HG02798 (cell line): ENCODE data around the gene RASGRP1.
A peak's percentile ranks its signal among the peaks of the same experiment; 100 is the strongest.

Experiments used
- ATAC-seq: cut with Tn5 transposase; IDR thresholded peaks from one replicate; pipeline ENCODE4 v1.9.1; 2021; ENCODE audit warnings: mild to moderate bottlenecking; ENCODE audit not compliant: unreplicated experiment, poor library complexity

RASGRP1 gene

DNA sequence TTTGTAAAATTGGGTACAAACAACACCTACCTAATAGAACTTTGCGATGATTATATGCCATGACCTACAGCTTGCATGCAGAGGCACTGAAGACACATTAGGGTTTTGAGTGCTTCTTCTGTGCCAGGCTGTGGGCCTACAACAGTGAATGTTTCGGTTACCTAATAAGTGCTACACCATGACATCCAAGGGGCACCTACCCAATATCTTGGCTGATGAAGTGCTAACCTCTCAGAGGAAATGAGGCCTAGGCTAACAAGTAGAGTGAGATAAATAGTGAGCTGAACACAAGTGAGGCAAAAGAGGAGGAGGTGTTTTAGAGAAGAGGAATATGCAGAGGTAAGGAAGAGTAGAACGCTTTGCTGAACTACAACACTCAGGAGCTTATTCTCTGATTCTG is 12.2 kb upstream of the RASGRP1 start:
- ATAC-seq: no peak

DNA sequence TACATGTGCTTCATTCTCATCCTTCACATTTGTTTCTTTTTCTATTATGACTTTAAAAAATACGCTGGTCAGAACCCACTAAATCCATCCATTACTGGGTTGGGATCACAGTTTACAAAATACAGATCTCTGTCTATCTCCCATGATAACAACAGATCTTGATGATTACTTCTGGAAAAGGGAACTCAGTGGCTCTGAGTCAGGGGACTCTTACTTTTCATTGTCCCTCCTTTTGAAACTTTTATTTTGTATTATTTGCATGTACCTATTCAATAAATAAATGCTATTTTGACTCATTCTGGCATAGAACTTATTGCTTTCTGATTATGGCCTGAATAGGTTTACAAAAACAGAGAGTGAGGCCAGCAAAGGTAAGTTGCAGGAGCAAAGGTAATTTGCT is 11.6 kb upstream of the RASGRP1 start:
- no peak for ATAC-seq

DNA sequence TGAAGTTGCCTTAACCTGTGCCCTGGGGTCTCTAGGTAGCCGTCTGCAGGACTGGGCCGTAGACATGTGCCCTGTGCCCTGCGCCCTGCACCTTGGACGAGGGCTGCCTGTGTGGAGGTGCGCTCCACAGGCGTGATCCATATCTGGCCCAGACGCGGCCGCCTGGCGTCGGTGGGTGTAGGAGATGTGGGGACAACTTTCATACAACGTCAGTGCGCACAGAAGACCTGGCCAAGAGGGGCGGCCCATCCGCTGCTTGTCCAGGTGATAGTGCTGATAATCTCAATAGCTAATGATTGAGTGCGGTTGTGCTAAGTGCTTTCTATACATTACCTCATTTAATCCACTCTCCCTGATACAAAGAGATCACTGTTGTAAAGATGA is 665 bp upstream of the RASGRP1 start:
- no peak for ATAC-seq

DNA sequence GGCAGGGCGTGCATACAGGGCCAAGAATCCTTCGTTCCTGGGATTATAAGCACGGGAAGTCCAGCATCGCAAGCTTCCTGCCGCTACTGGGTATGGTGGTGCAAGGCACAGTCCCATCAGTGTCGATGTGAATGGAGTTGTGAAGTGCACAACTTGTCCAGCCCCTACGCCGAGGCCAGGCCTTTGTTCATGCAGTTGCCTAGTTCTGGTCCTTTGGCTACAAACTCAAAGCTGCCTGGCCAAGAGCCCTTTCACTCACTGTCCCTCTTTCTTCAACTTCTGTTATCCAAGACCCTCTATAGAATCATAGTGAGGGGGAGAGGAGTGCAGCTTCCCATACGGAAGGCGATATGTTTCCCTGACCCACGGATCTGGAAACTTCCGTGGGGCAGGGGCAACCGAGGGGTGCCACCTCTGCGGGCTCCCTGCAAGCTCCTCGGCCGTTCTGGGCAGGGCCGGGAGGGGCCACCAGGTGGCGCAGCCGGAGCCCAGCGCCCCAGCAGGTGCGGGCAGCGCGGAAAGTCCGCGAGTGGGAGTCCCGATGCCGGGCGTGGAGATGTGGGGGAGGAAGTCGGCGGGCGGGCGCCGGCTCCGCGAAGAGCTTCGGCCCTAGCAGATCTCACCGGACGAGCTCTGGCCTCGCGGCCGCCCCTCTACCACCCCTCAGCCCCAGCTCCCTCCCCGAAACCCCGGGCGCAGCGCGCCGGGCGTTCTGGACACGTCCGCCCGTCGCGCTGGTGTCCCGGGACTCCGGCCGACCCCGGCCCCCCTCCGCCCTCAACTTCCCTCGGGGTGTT is 693 bp downstream of the RASGRP1 start:
- peak; percentile 74 for ATAC-seq

DNA sequence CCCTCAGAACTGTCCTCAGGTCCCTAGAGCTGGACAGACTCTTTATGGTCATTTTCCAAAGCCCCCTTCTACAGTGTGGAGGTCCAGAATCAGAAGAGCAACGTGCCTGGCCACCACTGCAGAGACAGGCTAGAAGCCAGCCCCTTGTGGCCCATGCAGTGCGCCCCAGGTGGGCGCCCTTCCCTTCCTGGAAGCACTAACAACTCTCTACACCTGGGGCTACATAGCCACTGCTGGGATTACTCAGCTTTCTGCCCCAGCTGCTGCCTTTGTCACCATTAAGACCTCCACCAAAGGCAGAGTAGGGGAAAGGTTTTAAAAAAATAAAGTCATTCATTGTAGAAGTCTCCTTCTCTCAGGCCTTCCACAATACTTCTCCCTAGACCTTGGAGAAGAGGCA is 2.3 kb downstream of the RASGRP1 start:
- ATAC-seq: peak; percentile 13

DNA sequence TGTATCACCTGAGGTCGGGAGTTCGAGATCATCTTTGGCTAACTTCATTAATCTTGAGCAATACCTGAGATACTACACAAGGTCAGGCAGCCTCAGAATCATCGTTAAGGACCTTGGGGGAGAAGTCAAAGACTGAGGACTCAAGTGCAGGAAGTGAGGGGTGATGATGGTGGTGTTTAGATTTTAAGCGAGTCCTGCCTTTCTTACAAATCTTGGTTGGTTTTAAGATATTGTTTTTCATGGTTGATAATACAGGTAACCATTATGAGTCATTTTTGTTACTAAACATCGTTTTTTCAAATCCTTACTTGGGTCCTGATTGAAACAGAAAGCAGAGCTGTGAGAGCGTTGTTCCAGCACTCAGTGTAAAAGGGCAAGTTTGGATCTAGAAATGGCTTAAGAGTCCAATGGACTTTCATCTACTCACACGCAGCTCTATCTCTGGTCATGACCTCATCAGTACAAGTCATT is 4.1 kb downstream of the RASGRP1 start:
- peak; percentile 20 for ATAC-seq

DNA sequence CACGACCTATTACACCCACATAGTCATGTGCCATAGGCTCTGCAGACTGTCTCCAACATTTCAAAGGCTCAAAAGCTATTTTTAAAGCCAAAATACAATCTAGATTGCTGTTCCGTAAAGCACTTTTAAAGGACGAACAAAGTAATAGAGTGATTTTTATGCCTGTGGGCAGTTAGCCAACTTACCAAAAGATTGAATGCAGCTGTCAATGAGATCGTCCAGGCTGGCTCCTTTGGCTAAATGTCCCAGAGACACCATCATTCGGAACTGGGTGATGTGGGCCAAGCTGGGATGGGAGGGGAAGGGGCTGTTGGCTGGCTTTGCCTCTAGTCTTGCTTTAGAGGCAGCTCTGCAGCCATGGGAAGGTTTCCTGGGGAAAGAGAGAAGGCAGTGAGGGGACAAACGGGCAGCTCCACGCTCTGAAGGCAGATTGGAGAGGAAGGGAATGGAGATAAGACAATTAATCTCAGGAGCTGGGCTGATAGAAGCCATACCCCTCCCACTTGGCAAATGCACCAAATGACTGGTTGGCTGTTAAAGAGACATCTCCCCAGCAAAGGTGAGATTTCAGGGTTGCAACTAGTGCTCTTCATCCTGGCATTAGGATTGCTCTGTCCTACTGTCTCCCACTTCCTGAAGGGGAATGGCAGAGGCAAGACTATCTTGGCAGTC is 4.8 kb downstream of the RASGRP1 start:
- ATAC-seq: no peak

DNA sequence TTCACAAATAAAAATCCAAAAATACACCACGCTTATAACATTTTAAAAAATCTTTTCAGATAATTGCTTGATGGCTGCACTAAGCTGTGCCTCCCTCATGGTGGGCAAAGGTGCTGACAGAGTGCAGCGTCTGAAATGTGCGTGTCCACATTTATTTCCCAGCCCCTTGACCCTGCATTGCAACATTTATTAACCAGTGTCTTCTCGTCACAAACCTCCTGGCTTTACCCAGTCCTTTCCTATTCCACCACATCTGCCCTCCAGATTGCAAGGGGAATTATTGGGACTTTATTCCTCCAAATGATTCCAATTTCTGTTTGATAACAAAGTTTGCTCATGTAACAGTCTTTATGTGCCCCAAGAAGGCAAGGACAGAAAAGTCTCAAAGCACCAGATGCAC is 5.5 kb downstream of the RASGRP1 start:
- ATAC-seq: no peak

DNA sequence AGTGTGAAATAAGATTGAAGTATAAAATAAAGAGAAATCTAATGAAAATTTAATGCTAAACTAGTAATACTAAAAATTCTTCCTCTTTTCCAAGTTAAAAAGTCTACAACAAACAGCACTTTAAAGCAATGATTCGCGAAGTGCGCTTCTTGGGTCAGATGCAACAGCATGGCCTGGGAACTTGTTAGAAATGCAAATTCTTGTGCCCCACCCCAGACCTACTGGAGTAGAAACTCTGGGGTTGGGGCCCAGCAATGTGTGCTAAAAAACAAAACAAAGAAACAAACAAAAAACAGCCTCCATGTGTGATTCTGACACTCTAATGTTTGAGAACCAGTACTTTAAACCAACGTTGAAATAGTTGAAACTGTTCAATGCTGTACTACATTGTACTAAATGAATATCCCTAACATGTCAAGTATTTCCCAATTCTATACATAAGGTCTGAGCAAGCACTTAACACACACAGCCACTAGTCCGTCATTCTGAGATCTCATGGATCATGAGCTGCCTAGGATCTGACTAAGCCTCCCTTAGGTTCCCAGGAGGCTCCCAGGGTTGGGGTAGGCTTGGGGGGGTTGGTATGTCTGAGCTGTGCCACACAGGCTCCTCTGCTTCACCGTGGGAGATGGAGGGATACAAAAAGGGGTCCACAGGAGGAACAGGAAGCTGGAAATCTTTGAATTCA is 6.1 kb downstream of the RASGRP1 start:
- no peak for ATAC-seq

DNA sequence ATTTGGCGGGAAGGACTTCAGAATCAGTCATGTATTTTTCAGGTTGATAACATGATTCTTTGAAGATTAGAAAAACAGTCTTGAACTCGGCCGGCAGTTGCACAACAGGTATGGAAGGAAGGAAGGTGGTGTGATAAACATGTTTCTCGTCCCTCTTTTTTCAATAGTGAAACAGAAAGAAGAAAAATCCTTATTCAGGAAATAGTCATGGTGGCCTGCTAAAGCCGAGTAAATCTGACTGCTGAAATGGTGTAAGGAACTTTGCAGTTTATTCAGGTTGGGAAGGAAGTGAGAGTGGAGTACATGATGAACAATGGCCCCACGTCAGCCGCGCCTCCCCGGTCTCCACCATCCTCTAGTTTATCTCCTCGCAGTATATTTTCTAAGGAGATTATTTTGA is 6.7 kb downstream of the RASGRP1 start:
- ATAC-seq: no peak

DNA sequence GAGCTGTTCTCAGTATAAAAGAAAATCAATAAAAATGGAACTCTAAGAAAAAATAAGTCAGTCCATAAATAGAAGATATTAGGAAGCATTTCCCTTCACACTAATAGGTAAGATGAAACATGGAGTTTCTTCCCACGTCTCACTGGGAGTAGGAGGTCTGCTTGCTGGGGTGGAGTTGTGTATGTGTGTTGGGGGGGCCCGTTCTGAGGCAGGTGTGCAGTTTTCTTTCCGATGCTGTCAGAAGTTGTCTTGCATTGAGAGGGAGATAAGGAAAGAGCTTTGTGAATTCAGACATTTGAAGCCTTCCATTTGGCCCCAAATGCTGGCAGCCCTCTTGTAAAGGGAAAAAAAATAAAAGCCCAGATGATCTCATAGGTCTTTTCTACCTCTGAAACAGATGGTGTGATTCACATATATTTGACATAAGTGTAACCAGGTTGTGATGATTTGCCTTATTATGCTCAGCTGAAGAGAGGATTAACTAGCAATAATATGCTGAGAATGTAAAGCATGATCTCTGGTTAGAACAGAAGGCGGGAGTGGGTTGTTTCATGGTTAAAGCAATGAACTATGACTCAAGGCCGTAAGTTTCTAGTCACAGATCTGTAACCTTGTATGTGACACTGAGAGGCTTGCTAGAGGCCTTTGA is 8.8 kb downstream of the RASGRP1 start:
- peak; percentile 33 for ATAC-seq

DNA sequence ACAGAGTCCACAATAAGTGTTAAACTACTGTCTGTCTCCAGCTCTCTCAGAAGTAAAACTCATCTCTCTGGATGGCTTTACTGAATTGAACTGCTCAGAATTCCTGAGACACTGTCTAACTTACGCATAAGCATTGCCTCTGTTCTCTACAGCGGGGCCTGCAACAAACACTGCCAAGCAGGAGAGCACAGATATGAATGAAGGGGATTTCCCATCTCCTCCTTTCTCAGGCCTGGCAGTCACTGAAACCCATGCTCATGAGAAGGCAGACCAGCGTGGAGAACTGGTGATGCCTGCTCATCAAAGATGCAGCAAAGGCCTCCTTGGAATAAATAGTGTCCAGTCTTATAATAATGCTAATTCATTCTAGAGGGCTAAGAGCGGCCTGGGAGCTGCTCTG is 10.3 kb downstream of the RASGRP1 start:
- peak; percentile 81 for ATAC-seq

DNA sequence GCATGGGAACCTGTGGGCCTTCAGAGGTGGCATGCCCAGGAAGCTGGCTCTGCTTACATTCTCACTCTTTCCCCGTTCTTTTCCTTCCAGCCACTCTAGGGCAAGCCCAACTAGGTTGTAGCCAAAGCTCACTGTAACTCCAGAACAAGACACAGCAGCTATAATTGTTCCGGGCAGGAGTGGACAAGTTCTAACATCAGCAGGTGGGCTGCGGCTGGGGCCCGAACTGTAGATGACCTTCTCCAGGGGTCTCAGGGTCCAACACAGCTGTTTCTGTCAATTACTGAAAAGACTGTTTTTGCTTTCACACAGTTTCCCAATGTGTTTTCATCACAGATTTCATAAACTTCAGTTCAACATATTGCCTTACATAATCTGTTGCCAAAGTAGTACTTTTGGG is 11.5 kb downstream of the RASGRP1 start:
- ATAC-seq: no peak

DNA sequence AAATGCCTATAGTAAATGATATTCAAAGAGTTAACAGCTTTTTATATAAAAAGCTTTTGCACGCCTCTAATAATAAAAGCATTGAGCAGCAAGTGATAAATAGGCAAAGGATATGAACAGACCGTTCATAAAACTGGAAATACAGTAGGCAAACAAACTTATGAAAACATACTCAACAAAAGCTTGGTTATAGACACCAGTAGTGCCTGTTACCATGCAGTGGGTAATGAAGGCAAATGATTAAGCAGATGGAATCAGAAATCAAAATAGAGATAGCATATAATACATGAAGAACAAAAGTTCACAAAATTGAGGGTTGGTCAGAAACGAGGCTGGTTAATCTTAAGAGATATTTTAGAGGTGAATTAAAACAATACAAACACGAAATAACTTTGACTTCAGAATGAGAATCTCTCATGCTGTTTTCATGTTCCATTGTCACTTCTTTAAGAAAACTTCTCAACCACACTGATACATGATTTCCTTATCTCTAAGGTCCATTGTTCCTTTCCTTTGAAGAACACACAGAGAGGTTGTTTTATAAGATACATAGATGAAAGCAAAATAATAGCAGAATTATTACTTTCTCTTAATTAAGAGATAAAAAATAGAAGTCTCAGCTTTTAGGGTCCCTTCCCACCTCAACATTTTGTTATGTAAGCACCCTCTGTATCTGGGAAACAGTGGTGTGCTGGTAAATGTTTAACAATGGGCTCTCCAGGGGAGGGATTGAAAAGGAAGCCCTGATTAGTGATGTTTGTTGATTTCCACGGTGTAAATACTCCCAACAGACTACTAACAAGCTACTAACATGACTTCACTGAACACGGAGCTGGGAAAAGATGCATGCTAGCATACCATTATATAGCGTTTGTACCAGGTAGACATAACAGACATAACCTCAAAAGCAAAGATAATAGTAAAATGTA is 12.6 kb downstream of the RASGRP1 start:
- ATAC-seq: no peak

DNA sequence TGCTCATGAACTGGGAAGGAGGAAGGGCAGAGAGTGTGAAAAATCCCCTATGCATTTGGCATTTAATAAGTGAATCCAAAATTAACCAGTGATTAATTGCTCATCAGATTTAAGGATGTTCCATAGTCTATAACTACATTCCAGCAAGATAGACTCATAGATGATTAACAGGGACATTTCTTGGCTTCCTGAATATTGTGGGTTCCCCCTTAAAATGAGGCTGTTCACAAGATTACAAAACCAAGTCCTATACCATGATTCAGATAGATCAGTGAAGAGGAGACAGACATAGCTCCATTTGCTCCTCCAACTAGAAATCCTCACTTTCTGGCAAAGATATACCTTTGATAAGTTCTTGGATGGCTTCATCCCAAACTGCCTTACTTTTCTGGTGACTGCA is 15.4 kb downstream of the RASGRP1 start:
- no peak for ATAC-seq

DNA sequence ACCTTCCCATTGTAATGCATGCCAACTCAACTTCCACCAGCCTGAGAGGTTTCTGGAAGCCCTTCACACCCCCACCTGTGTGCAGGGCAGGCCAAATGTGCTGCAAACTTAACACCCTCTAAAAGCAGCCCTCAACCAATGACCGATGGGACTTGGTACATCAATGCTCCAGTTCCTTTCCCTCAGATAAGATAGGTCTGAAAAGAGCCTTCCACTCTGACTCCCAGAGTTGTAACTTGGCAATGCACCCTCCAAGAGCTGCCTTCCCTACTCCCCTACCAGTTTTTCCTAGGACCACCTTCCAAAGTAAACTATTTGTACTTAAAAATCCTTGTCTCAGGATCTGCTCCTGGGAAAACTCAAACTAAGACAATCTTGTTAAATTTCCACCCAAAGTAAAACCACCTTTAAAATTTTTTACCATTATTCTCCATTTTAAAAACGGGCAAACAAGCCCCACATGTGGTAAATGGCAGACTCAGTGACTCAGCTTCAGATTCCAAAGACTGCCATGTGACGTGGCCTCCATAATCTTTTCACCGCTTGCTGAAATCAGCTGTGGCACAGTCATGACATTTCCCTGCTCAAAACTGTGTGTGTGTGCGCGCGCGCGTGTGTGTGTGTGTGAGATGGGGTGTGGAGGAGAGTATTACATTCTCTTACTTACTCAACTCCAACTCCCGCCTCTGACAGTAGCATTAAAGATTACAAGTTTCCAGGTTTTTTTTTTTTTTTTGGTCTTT is 17.2 kb downstream of the RASGRP1 start:
- ATAC-seq: no peak

DNA sequence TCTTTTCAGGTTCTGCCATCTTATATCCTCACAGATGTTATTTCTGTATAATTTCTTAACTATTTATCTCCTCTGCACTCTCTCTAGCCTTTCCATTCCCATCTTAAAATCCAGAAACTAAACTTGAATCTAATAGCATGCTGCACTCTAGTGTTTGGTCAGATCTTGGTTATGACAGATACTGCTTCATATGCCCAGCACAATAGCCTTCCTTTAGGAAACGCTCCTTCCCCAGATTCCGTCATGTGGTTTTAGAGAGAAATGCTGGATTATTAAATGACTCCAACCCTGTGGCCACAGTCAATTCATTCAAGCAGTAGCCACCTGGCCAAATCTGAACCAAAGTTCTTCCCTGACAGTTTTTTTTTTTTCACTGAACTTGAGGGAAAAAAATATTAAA is 19.4 kb downstream of the RASGRP1 start:
- no peak for ATAC-seq

DNA sequence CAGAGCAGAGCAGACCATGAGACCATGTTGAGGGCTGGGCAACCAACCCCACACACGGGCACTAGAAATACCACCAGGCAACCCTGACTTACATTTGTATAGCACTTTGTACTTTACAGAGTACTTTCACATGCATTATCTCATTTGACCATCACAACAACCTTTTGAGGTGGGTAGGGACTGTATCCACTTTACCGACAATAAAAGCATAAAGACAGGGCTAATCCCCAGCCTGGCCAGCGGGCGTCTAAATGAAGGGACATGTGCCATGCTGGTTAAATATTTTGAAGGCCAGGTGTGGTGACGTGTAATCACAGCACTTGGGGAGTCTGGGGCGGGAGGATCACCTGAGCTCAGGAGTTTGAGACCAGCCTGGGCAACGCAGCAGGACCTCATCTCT is 23.6 kb downstream of the RASGRP1 start:
- no peak for ATAC-seq

DNA sequence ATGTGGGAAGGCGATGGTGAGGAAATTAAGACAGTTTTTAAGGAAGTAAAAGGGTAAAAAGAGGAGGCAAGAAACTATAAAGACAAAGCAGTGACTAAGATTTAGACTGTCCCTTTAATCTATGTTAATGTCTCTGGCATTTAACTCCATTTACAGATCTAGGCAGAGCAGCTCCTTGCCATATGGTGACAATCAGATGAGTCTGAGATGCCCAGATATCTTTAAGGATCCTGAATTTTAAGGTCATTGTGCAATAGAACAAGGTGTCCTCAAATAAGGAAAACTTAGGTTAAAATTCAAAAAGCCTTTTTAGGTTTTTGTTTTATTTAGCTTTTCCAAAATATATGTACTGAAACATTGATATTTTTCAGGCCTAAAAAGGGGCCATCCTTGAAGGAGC is 24.1 kb downstream of the RASGRP1 start:
- no peak for ATAC-seq
